HCT116 (cell line): ENCODE results near the gene LUZP2. TPM values are rescaled to one million over a fixed set of nuclear protein-coding genes. Genes with fewer than 3 reads are reported as not detected.

Experiments used
- ATAC-seq: fragments of 200-7000 bp; cut with Tn5 transposase; 2 replicates; pipeline ENCODE4 v1.9.1; 2020; ENCODE audit warnings: mild to moderate bottlenecking, moderate library complexity
- BruUV-seq: library from RNA; stranded (reverse); fragments of 400-500 nt; replicated peaks from 2 replicates; lab custom pipeline; 2021; lab: Mats Ljungman, UMichigan
- CTCF ChIA-PET: fragments of 300-600 bp; sonication (Branson Sonifier 250); formaldehyde crosslinking; loops from one replicate; lab custom pipeline; 2021; ENCODE audit warnings: antibody characterized with exemption; lab: Charles Lee
- POLR2A ChIA-PET: fragments of 300-600, 350-600 bp; sonication (Branson Sonifier 250); formaldehyde crosslinking; loops from one replicate; lab custom pipeline; 2021; ENCODE audit warnings: antibody characterized with exemption; lab: Charles Lee
- RAD21 ChIA-PET, 2 experiments: fragments of 300-600 bp; sonication (Branson Sonifier 250); formaldehyde crosslinking; loops; one replicate each; lab custom pipeline; 2023; ENCODE audit warnings: low total read pairs in 2 of 2; ENCODE audit not compliant: uncharacterized antibody in 2 of 2, unreplicated experiment in 2 of 2, low non-redundant PET in 1 of 2; lab: Charles Lee
- DNase-seq: peaks from one replicate; pipeline ENCODE4 v3.0.0-alpha.2; 2010; ENCODE audit warnings: low read depth, low spot score
- H2AFZ ChIP-seq: fragments of 200-600 bp; shearing (Covaris generic), sonication (generic); 2 replicates; pipeline ENCODE4 v1.6.1; 2017; ENCODE audit warnings: low read depth, mixed run types, mixed read lengths, antibody characterized with exemption, low read length; ENCODE audit not compliant: poor library complexity, severe bottlenecking
- H3K27ac ChIP-seq: 2 replicates; pipeline ENCODE4 v1.5.1; 2012; ENCODE audit warnings: low read depth, low read length
- H3K27me3 ChIP-seq: fragments of 200-600 bp; sonication (generic); 2 replicates; pipeline ENCODE4 v1.6.1; 2016; ENCODE audit warnings: mixed run types, low read length, mixed read lengths; ENCODE audit not compliant: insufficient read depth
- H3K36me3 ChIP-seq, 2 experiments: fragments of 200-500 bp in 1 of 2; fragments of 200-600 bp in 1 of 2; sonication (Bioruptor generic) in 1 of 2; sonication (generic) in 1 of 2; 2 replicates each; pipeline versions ENCODE4 v1.5.1 to v1.6.1; 2014 to 2016; ENCODE audit warnings: low read length in 2 of 2, inconsistent platforms in 1 of 2, mixed read lengths in 1 of 2, mixed run types in 1 of 2; ENCODE audit not compliant: insufficient read depth in 2 of 2, control insufficient read depth in 1 of 2
- H3K4me1 ChIP-seq, 2 experiments: fragments of 200-600 bp in 1 of 2; sonication (generic) in 1 of 2; 2 replicates each; pipeline versions ENCODE4 v1.5.1 to v1.6.1; 2012 to 2017; ENCODE audit warnings: low read length in 2 of 2, inconsistent platforms in 1 of 2, mild to moderate bottlenecking in 1 of 2, mixed read lengths in 1 of 2, mixed run types in 1 of 2, moderate library complexity in 1 of 2; ENCODE audit not compliant: insufficient read depth in 2 of 2, control insufficient read depth in 1 of 2
- H3K4me2 ChIP-seq: fragments of 200-600 bp; sonication (generic); 2 replicates; pipeline ENCODE4 v1.6.1; 2017; ENCODE audit warnings: mixed run types, low read length, mixed read lengths
- H3K4me3 ChIP-seq, 2 experiments: fragments of 200-600 bp in 1 of 2; sonication (generic) in 1 of 2; replicated peaks in 1 of 2; 2 replicates each; pipeline ENCODE4 v1.5.1; 2011 to 2016; ENCODE audit warnings: low read length in 2 of 2, control low read depth in 1 of 2, low read depth in 1 of 2, mild to moderate bottlenecking in 1 of 2, mixed read lengths in 1 of 2, mixed run types in 1 of 2
- H3K79me2 ChIP-seq: fragments of 200-600 bp; sonication (generic); 2 replicates; pipeline ENCODE4 v1.6.1; 2017; ENCODE audit warnings: mild to moderate bottlenecking, mixed run types, low read length, moderate library complexity, mixed read lengths; ENCODE audit not compliant: insufficient read depth
- H3K9ac ChIP-seq: fragments of 200-600 bp; sonication (generic); 2 replicates; pipeline ENCODE4 v1.6.1; 2016; ENCODE audit warnings: low read length, mixed read lengths
- H3K9me2 ChIP-seq: fragments of 200-600 bp; sonication (generic), shearing (Covaris generic); 2 replicates; pipeline ENCODE4 v1.6.1; 2017; ENCODE audit warnings: mixed run types, mild to moderate bottlenecking, moderate library complexity; ENCODE audit not compliant: insufficient read depth
- H3K9me3 ChIP-seq, 2 experiments: fragments of 200-500 bp in 1 of 2; fragments of 200-600 bp in 1 of 2; sonication (Bioruptor generic) in 1 of 2; sonication (generic) in 1 of 2; 2 replicates each; pipeline ENCODE4 v1.6.1; 2014 to 2017; ENCODE audit warnings: low read length in 2 of 2, mixed read lengths in 2 of 2, inconsistent platforms in 1 of 2, low read depth in 1 of 2, mild to moderate bottlenecking in 1 of 2, mixed run types in 1 of 2, moderate library complexity in 1 of 2; ENCODE audit not compliant: control insufficient read depth in 1 of 2, insufficient read depth in 1 of 2
- H4K20me1 ChIP-seq: fragments of 200-600 bp; sonication (generic), shearing (Covaris generic); 2 replicates; pipeline ENCODE4 v1.6.1; 2017; ENCODE audit warnings: mixed run types, mild to moderate bottlenecking, moderate library complexity; ENCODE audit not compliant: insufficient read depth
- CBX3 ChIP-seq: IDR thresholded peaks from 2 replicates; pipeline ENCODE4 v1.6.1; 2012; ENCODE audit warnings: low read depth
- EZH2 ChIP-seq: fragments of 200-600 bp; sonication (generic); IDR thresholded peaks from 2 replicates; pipeline ENCODE4 v1.6.1; 2017; ENCODE audit warnings: antibody characterized with exemption, mixed run types
- EZH2phosphoT487 ChIP-seq: fragments of 200-600 bp; IDR thresholded peaks from 2 replicates; pipeline ENCODE4 v1.6.1; 2018; ENCODE audit warnings: antibody characterized with exemption, borderline replicate concordance
- FOSL1 ChIP-seq: IDR thresholded peaks from 2 replicates; pipeline ENCODE4 v1.6.1; 2012; ENCODE audit warnings: low read depth
- JUND ChIP-seq: IDR thresholded peaks from 2 replicates; pipeline ENCODE4 v1.6.1; 2012
- MAX ChIP-seq: IDR thresholded peaks from 2 replicates; pipeline ENCODE4 v1.6.1; 2012
- POLR2A ChIP-seq: IDR thresholded peaks from 2 replicates; pipeline ENCODE4 v1.7.0; 2011; ENCODE audit warnings: borderline replicate concordance; ENCODE audit not compliant: insufficient read depth, insufficient read length; ENCODE audit errors: extremely low read depth
- RAD21 ChIP-seq: IDR thresholded peaks from 2 replicates; pipeline ENCODE4 v1.6.1; 2012; ENCODE audit warnings: low read depth, mild to moderate bottlenecking
- SP1 ChIP-seq: IDR thresholded peaks from 2 replicates; pipeline ENCODE4 v1.6.1; 2012; ENCODE audit warnings: low read depth
- SRF ChIP-seq: IDR thresholded peaks from 2 replicates; pipeline ENCODE4 v1.6.1; 2012; ENCODE audit warnings: low read depth
- YY1 ChIP-seq: IDR thresholded peaks from 2 replicates; pipeline ENCODE4 v1.6.1; 2011; ENCODE audit warnings: low read length, low read depth, moderate library complexity, mild to moderate bottlenecking; ENCODE audit not compliant: insufficient replicate concordance; ENCODE audit errors: extremely low read depth
- intact Hi-C: fragments of 100-400 bp; cut with micrococcal nuclease; formaldehyde crosslinking; loops from 2 replicates; pipeline ENCODE4 v1.10.0; 2022
- total RNA-seq: library from RNA; stranded (reverse); gene quantifications from one replicate; pipeline ENCODE4 v1.2.1, GENCODE V29; 2021; ENCODE audit not compliant: unreplicated experiment
- TF ChIP-seq, protein P1 (sequence below): IDR thresholded peaks from 2 replicates; pipeline ENCODE4 v1.6.1; 2011; ENCODE audit warnings: mild to moderate bottlenecking, low read length, moderate library complexity; ENCODE audit not compliant: insufficient replicate concordance; ENCODE audit errors: extremely low read depth

Gene LUZP2
- total RNA-seq, 1 experiment from 2014 or later, result not detected

DNA sequence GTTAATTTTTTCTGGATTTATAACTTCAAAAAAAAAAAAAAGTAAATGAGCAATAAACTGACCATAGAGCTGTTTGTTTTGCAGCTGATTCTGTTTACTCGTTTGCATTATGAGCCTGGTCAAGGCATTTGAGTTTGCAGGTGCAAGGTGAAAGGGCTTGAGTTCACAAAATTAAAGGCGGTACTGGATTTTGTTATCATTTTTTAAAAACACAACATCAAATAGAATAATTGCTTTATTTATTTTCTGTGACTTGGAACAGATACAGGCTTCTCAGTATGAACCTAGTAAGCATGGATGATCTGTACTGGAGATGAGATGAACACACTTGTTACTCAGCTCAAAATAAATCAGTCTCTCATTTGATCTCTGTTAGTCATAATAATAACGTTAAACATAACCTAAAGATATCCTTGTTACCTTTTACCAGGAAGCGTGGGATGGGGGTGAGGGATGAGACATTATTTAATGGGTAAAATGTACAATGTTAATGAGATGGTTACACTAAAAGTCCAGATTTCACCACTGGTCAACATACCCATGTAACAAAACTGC, 137.8 kb downstream of the LUZP2 start:
- BruUV-seq, result no TSS peak
- H3K36me3 ChIP-seq, result no peaks in the 10 kb centered on the region
- H3K4me3 ChIP-seq, result no peak overlapping the region
- no peak overlapping the region for H3K27ac ChIP-seq
- intact Hi-C loops, result no loop called here
- H3K9me3 ChIP-seq, result peaks cover 6 to 10% of the 10 kb centered on the region in 2 experiments; a peak in 2 of 4 replicates
- no peaks in the 10 kb centered on the region for H3K79me2 ChIP-seq
- no peaks in the 10 kb centered on the region for H3K9me2 ChIP-seq
- H3K4me1 ChIP-seq, result no peaks in the 10 kb centered on the region
- no peaks in the 10 kb centered on the region for H3K27me3 ChIP-seq
- TF ChIP-seq JUND (no peak), POLR2A (no peak), MAX (no peak), EZH2 (no peak), SP1 (no peak), RAD21 (no peak), CBX3 (no peak), SRF (no peak), FOSL1 (no peak), YY1 (no peak), EZH2phosphoT487 (no peak)
- TF ChIP-seq, protein P1, sequence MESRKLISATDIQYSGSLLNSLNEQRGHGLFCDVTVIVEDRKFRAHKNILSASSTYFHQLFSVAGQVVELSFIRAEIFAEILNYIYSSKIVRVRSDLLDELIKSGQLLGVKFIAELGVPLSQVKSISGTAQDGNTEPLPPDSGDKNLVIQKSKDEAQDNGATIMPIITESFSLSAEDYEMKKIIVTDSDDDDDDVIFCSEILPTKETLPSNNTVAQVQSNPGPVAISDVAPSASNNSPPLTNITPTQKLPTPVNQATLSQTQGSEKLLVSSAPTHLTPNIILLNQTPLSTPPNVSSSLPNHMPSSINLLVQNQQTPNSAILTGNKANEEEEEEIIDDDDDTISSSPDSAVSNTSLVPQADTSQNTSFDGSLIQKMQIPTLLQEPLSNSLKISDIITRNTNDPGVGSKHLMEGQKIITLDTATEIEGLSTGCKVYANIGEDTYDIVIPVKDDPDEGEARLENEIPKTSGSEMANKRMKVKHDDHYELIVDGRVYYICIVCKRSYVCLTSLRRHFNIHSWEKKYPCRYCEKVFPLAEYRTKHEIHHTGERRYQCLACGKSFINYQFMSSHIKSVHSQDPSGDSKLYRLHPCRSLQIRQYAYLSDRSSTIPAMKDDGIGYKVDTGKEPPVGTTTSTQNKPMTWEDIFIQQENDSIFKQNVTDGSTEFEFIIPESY, result no peak
- POLR2A ChIA-PET, result no interaction called here
- no peak overlapping the region for H2AFZ ChIP-seq
- DNase-seq (no peak), ATAC-seq (no peak)
- no peak overlapping the region for H3K9ac ChIP-seq
- no peaks in the 10 kb centered on the region for H4K20me1 ChIP-seq
- H3K4me2 ChIP-seq, result no peak overlapping the region
- RAD21 ChIA-PET, result no interaction called here
- CTCF ChIA-PET, result no interaction called here
